ENCODE results near the gene COASY.

Gene COASY

GRCh38 chr17:42591411-42591810 lies 29.5 kb downstream of the COASY start:
- no peak overlapping the region for H3K4me3 ChIP-seq (ENCODE audit: low read depth, low read length)
- no peak for TF ChIP-seq CTCF (IDR thresholded peaks at IDR 0.05; ENCODE audit: borderline replicate concordance, insufficient read depth, low read depth, low read length)

DNA sequence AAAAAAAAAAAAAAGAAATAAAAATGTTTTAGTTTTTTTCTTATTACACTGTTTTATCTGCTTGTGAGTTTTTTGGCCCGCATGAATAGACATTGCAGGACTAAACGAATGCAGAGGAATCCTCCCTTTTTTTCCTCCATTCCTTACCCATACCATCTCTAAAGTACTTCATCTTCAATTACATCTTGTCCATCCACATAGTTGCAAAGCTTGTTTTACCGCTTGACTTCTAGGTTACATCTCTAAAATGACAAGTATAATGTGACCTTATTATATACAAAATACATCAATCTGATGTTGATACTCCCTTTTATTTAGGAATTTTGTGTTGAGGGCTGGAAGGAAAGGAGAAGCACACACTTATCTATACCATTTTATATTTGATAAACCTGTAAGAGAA lies 34.4 kb downstream of the COASY start:
- TF ChIP-seq CTCF (IDR thresholded peaks at IDR 0.05; ENCODE audit: borderline replicate concordance, insufficient read depth, low read depth, low read length) = no peak
- H3K4me3 ChIP-seq (ENCODE audit: low read depth, low read length) = no peak overlapping the region

DNA sequence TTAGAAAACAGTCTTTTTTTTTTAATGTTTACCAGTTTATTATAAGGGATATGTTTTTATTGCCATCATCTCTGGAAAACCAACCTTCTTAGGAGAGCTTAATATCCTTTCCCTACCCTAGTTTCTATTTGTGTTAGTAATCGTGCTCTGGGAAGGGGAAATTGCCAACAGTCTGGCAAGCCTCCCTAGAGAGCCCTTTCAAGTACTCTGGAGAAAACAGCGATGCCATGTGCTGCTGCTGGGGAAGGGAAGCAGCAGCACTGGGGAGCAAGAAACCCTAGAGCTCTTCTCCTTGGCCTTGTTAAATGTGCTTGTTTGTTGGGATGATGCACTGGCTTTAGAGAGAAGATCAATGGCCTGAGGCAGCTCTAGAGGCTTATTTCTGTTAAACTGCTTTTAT lies 37.0 kb downstream of the COASY start:
- no peak overlapping the region for H3K4me3 ChIP-seq (ENCODE audit: low read depth, low read length)
- TF ChIP-seq CTCF (IDR thresholded peaks at IDR 0.05; ENCODE audit: borderline replicate concordance, insufficient read depth, low read depth, low read length) = no peak

DNA sequence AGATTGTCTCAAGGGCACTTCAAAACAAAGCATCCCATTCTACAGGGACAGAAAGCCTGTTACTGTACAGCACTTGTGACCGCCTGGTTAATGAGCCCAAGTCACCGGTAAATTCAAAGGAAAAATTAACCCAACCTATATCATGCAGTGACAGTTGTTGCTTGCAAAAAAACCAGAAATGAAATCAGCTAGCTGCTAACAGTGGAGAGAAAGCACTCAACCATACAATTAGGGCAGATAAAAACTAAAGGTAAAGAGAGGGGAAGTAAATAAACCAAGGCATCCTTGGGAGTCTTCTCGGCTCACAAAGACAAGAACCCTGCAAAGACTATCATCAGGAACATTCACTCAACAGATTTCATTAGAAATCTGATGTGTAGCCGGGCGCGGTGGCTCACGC lies 41.4 kb downstream of the COASY start:
- TF ChIP-seq CTCF (IDR thresholded peaks at IDR 0.05; ENCODE audit: borderline replicate concordance, insufficient read depth, low read depth, low read length) = no peak
- no peak overlapping the region for H3K4me3 ChIP-seq (ENCODE audit: low read depth, low read length)

DNA sequence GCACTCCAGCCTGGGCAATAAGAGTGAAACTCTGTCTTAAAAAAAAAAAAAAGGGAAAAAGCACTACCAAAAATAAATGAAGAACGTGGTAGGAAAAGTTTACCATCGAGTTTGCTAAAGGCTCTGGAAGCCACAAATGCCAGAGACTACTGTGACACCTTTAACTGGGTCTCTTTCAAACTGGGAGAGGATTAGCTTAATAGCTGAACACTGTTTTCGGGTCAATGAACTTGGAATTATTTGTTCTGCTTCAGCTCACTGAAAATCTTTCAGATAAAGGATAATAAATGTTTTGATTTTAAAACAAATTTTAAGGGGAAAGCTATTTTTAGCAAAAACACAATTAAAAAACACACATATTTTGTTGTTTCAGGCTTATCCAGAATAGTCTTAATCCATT lies 45.8 kb downstream of the COASY start:
- peak overlapping the region; percentile 75 for H3K4me3 ChIP-seq (ENCODE audit: low read depth, low read length)
- no peak for TF ChIP-seq CTCF (IDR thresholded peaks at IDR 0.05; ENCODE audit: borderline replicate concordance, insufficient read depth, low read depth, low read length)

GRCh38 chr17:42608305-42609181 lies 46.6 kb downstream of the COASY start:
- peak overlapping the region; percentile 75 for H3K4me3 ChIP-seq (ENCODE audit: low read depth, low read length)
- no peak for TF ChIP-seq CTCF (IDR thresholded peaks at IDR 0.05; ENCODE audit: borderline replicate concordance, insufficient read depth, low read depth, low read length)

DNA sequence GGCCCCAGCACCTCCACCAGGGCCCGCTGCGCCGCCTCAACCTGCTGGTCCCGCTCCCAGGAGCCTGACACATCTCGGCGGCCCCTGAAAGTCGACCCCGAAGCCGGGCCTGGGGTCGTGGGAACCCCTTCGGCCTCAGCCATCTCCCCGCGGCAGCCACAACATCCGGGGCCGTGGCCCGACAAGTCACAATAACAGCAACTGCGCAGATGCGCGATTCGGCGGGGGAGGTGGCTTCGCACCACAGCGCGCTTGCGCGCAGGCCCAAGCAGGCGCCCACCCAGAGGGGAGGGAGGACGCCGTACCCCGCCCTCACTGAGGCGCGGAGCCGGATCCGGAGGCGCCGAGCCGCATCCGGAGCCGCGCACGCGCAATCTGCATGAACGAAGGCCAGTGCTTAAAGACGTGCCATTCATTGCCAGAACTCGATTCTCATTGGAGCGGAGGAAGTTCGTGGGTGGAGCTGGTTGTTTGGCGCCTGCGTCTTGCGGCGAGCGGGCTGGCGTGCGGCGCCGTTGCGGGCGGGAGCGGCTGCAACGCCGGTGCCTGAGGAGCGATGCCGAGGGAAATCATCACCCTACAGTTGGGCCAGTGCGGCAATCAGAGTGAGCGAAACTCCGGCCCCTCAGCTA lies 47.4 kb downstream of the COASY start, which contains the start of the genes RETREG3 and TUBG1:
TSS of gene RETREG3 (minus strand) at position 193 of the 632 bp plus-strand sequence. CDS start at position 143, 50 bp downstream.
TSS of gene TUBG1 (plus strand) at position 502 of the 632 bp plus-strand sequence. CDS start at position 557, 55 bp downstream.
- H3K4me3 ChIP-seq (ENCODE audit: low read depth, low read length) = peak within 1 kb of the TSS; percentile 90

More for the DNA sequence above, 47.4 kb downstream of the COASY start, which contains the start of the genes RETREG3 and TUBG1:
- TF ChIP-seq CTCF (IDR thresholded peaks at IDR 0.05; ENCODE audit: borderline replicate concordance, insufficient read depth, low read depth, low read length) = 0 out of 2 replicates have a peak, but pooled peaks have one; percentile 17

Measured in GM12875 (cell line).